ENCODE results near the gene CFAP20DC.

- TF ChIP-seq CTCF (conservative IDR thresholded peaks at IDR 0.05 in 1 of 2, IDR thresholded peaks at IDR 0.05 in 1 of 2; ENCODE audit: low read depth in 1 of 2, low read length in 2 of 2) (no peak), EZH2 (IDR thresholded peaks at IDR 0.05; ENCODE audit: low read length, missing control alignments) (no peak)
These were observed 94.5 kb downstream of the CFAP20DC start for GRCh38 chr3:58955308-58955707.
